Activated T-cell treated with anti-CD3 and anti-CD28 coated beads, Interleukin-2, amount 50 U/mL, for 72 hours (primary cell): ENCODE measurements around the gene USP27X. TPM values are rescaled to one million over a fixed set of nuclear protein-coding genes. Genes with fewer than 3 reads are reported as not detected.
A peak's percentile ranks its signal among the peaks of the same experiment; 100 is the strongest.

Source experiments
- ATAC-seq, 2 donors: fragments of 150-1000 bp; cut with Tn5 transposase; replicated peaks in 1 of 2; 2 replicates each; pipeline ENCODE4 v1.10.0; 2021; ENCODE audit warnings: moderate library complexity in 2 of 2, mild to moderate bottlenecking in 1 of 2
- DNase-seq, 2 donors: peaks; one replicate each; pipeline ENCODE4 v3.0.0; 2021 to 2022; ENCODE audit warnings: mixed read lengths in 1 of 2
- H3K27ac Mint-ChIP-seq: one replicate; pipeline ENCODE4 v1.8.0; 2022; ENCODE audit warnings: mild to moderate bottlenecking, moderate library complexity, mixed read lengths
- H3K27me3 Mint-ChIP-seq: one replicate; pipeline ENCODE4 v1.8.0; 2022; ENCODE audit warnings: low read depth, mixed read lengths
- H3K36me3 Mint-ChIP-seq, 2 donors: one replicate each; pipeline ENCODE4 v1.8.0; 2022; ENCODE audit warnings: mixed read lengths in 2 of 2, mild to moderate bottlenecking in 1 of 2; ENCODE audit not compliant: insufficient read depth in 2 of 2
- H3K4me1 Mint-ChIP-seq: one replicate; pipeline ENCODE4 v1.8.0; 2022; ENCODE audit warnings: low read depth, mixed read lengths
- H3K4me3 Mint-ChIP-seq, 2 donors: one replicate each; pipeline ENCODE4 v1.8.0; 2022; ENCODE audit warnings: mild to moderate bottlenecking in 2 of 2, mixed read lengths in 2 of 2, moderate library complexity in 2 of 2
- H3K9me3 Mint-ChIP-seq, 2 donors: one replicate each; pipeline ENCODE4 v1.8.0; 2022; ENCODE audit warnings: mixed read lengths in 2 of 2
- total RNA-seq, 2 donors: library from RNA; stranded (reverse); gene quantifications; one replicate each; pipeline ENCODE4 v1.2.3, GENCODE V29; 2022

Gene USP27X
- 1 to 10 TPM; 1.9 to 2.1 TPM for total RNA-seq

- Mint-ChIP-seq H3K4me1 (peaks cover 23% of the 10 kb centered on the region), H3K4me3 (peak within 1 kb of the TSS; percentile 76 to 83), H3K27me3 (peaks cover 13% of the 10 kb centered on the region), H3K27ac (peak within 1 kb of the TSS; percentile 38), H3K36me3 (no peaks in the 10 kb centered on the region), H3K9me3 (no peaks in the 10 kb centered on the region)
- DNase-seq, result peak; percentile 76 to 82
- ATAC-seq, result peak; percentile 90 to 91
These were observed at the start of gene USP27X for GRCh38 chrX:49878834-49879655. Gene USP27X (plus strand): TSS chrX:49879484. CDS start chrX:49880308, 824 bp downstream.

GRCh38 chrX:49838374-49838773, 40.9 kb upstream of the USP27X start:
- Mint-ChIP-seq H3K36me3 (no peaks in the 10 kb centered on the region), H3K27me3 (peaks cover 34% of the 10 kb centered on the region), H3K9me3 (no peaks in the 10 kb centered on the region), H3K4me3 (no peak overlapping the region), H3K27ac (no peak overlapping the region), H3K4me1 (peaks cover 6% of the 10 kb centered on the region)
- ATAC-seq, result peak in 1 of 2 donors; percentile 41
- DNase-seq, result peak; percentile 1 to 6

- Mint-ChIP-seq H3K27ac (no peak overlapping the region), H3K4me1 (peaks cover 6% of the 10 kb centered on the region), H3K27me3 (peaks cover 34% of the 10 kb centered on the region), H3K9me3 (no peaks in the 10 kb centered on the region), H3K36me3 (no peaks in the 10 kb centered on the region), H3K4me3 (no peak overlapping the region)
- DNase-seq (peak; percentile 51 to 69), ATAC-seq (peak; percentile 83 to 86)
These were observed 38.6 kb upstream of the USP27X start for GRCh38 chrX:49840679-49841078.

GRCh38 chrX:49842621-49843020, 36.7 kb upstream of the USP27X start:
- ATAC-seq, result no peak

GRCh38 chrX:49844611-49845010, 34.7 kb upstream of the USP27X start:
- Mint-ChIP-seq H3K27ac (no peak overlapping the region), H3K4me3 (no peak overlapping the region), H3K36me3 (no peaks in the 10 kb centered on the region), H3K27me3 (peaks cover 39% of the 10 kb centered on the region), H3K4me1 (peaks cover 6% of the 10 kb centered on the region), H3K9me3 (no peaks in the 10 kb centered on the region)
- ATAC-seq (no peak), DNase-seq (no peak)

More at GRCh38 chrX:49842621-49843020, 36.7 kb upstream of the USP27X start:
- peaks cover 6% of the 10 kb centered on the region for H3K4me1 Mint-ChIP-seq
- H3K9me3 Mint-ChIP-seq, result no peaks in the 10 kb centered on the region
- DNase-seq, result no peak
- H3K27me3 Mint-ChIP-seq, result peaks cover 42% of the 10 kb centered on the region
- H3K27ac Mint-ChIP-seq, result no peak overlapping the region
- H3K4me3 Mint-ChIP-seq, result no peak overlapping the region
- H3K36me3 Mint-ChIP-seq, result no peaks in the 10 kb centered on the region

GRCh38 chrX:49845701-49846403, 33.4 kb upstream of the USP27X start:
- H3K9me3 Mint-ChIP-seq, result no peaks in the 10 kb centered on the region
- no peak overlapping the region for H3K27ac Mint-ChIP-seq
- ATAC-seq (no peak), DNase-seq (no peak)
- peaks cover 50% of the 10 kb centered on the region for H3K27me3 Mint-ChIP-seq
- H3K36me3 Mint-ChIP-seq, result no peaks in the 10 kb centered on the region
- peaks cover 3% of the 10 kb centered on the region for H3K4me1 Mint-ChIP-seq
- no peak overlapping the region for H3K4me3 Mint-ChIP-seq

- Mint-ChIP-seq H3K9me3 (no peaks in the 10 kb centered on the region), H3K4me1 (no peaks in the 10 kb centered on the region), H3K27ac (no peak overlapping the region), H3K27me3 (peaks cover 54% of the 10 kb centered on the region), H3K36me3 (no peaks in the 10 kb centered on the region), H3K4me3 (no peak overlapping the region)
- ATAC-seq, result no peak
- no peak for DNase-seq
These were observed 32.8 kb upstream of the USP27X start for GRCh38 chrX:49846522-49846921.

GRCh38 chrX:49848275-49848674, 31.0 kb upstream of the USP27X start:
- H3K27ac Mint-ChIP-seq, result no peak overlapping the region
- no peak for DNase-seq
- no peaks in the 10 kb centered on the region for H3K9me3 Mint-ChIP-seq
- H3K36me3 Mint-ChIP-seq, result no peaks in the 10 kb centered on the region
- no peak overlapping the region for H3K4me3 Mint-ChIP-seq
- H3K4me1 Mint-ChIP-seq, result no peaks in the 10 kb centered on the region
- no peak for ATAC-seq
- peaks cover 44% of the 10 kb centered on the region for H3K27me3 Mint-ChIP-seq

GRCh38 chrX:49850028-49850427, 29.3 kb upstream of the USP27X start:
- Mint-ChIP-seq H3K27me3 (peaks cover 39% of the 10 kb centered on the region), H3K36me3 (no peaks in the 10 kb centered on the region)
- ATAC-seq, result no peak

GRCh38 chrX:49853661-49854060, 25.6 kb upstream of the USP27X start:
- Mint-ChIP-seq H3K27me3 (peaks cover 32% of the 10 kb centered on the region), H3K4me3 (no peak overlapping the region), H3K4me1 (no peaks in the 10 kb centered on the region), H3K27ac (no peak overlapping the region), H3K9me3 (no peaks in the 10 kb centered on the region), H3K36me3 (no peaks in the 10 kb centered on the region)
- DNase-seq (no peak), ATAC-seq (no peak)

More at GRCh38 chrX:49850028-49850427, 29.3 kb upstream of the USP27X start:
- Mint-ChIP-seq H3K9me3 (no peaks in the 10 kb centered on the region), H3K4me1 (no peaks in the 10 kb centered on the region), H3K27ac (no peak overlapping the region), H3K4me3 (no peak overlapping the region)
- no peak for DNase-seq

- DNase-seq, result no peak
- no peak overlapping the region for H3K4me3 Mint-ChIP-seq
- H3K9me3 Mint-ChIP-seq, result no peaks in the 10 kb centered on the region
- no peak overlapping the region for H3K27ac Mint-ChIP-seq
- no peak for ATAC-seq
- peaks cover 15% of the 10 kb centered on the region for H3K27me3 Mint-ChIP-seq
- no peaks in the 10 kb centered on the region for H3K4me1 Mint-ChIP-seq
- H3K36me3 Mint-ChIP-seq, result no peaks in the 10 kb centered on the region
These were observed 22.5 kb upstream of the USP27X start for GRCh38 chrX:49856819-49857218.

GRCh38 chrX:49858341-49858740, 20.9 kb upstream of the USP27X start:
- Mint-ChIP-seq H3K9me3 (no peaks in the 10 kb centered on the region), H3K36me3 (no peaks in the 10 kb centered on the region), H3K27ac (no peak overlapping the region), H3K4me1 (no peaks in the 10 kb centered on the region), H3K27me3 (peaks cover 24% of the 10 kb centered on the region), H3K4me3 (no peak overlapping the region)
- no peak for DNase-seq
- ATAC-seq, result no peak

GRCh38 chrX:49859491-49859890, 19.8 kb upstream of the USP27X start:
- Mint-ChIP-seq H3K4me3 (no peak overlapping the region), H3K9me3 (no peaks in the 10 kb centered on the region), H3K36me3 (no peaks in the 10 kb centered on the region), H3K4me1 (no peaks in the 10 kb centered on the region), H3K27me3 (peaks cover 24% of the 10 kb centered on the region), H3K27ac (no peak overlapping the region)
- no peak for ATAC-seq
- no peak for DNase-seq
